NB4 (cell line): Measurements from ENCODE around the gene MYO19.
A peak's percentile ranks its signal among the peaks of the same experiment; 100 is the strongest.

Experiments used
- DNase-seq: peaks from one replicate; pipeline ENCODE4 v3.0.0; 2010; ENCODE audit warnings: low read depth
- H3K4me3 ChIP-seq: one replicate; pipeline ENCODE4 v1.5.1; 2011; ENCODE audit warnings: mild to moderate bottlenecking, low read depth, low read length, moderate library complexity
- CTCF ChIP-seq: IDR thresholded peaks from one replicate; pipeline ENCODE4 v1.5.1; 2012; ENCODE audit warnings: low read depth, low read length
- MYC ChIP-seq: IDR thresholded peaks from 2 replicates; pipeline ENCODE4 v1.6.1; 2011; ENCODE audit warnings: low read depth, low read length
- POLR2A ChIP-seq: IDR thresholded peaks from 2 replicates; pipeline ENCODE4 v1.6.1; 2011; ENCODE audit warnings: mild to moderate bottlenecking; ENCODE audit not compliant: insufficient read length; ENCODE audit errors: extremely low read depth
- TF ChIP-seq, protein P1 (sequence below): IDR thresholded peaks from 2 replicates; pipeline ENCODE4 v1.6.1; 2011; ENCODE audit warnings: low read depth, low read length

The MYO19 gene

DNA sequence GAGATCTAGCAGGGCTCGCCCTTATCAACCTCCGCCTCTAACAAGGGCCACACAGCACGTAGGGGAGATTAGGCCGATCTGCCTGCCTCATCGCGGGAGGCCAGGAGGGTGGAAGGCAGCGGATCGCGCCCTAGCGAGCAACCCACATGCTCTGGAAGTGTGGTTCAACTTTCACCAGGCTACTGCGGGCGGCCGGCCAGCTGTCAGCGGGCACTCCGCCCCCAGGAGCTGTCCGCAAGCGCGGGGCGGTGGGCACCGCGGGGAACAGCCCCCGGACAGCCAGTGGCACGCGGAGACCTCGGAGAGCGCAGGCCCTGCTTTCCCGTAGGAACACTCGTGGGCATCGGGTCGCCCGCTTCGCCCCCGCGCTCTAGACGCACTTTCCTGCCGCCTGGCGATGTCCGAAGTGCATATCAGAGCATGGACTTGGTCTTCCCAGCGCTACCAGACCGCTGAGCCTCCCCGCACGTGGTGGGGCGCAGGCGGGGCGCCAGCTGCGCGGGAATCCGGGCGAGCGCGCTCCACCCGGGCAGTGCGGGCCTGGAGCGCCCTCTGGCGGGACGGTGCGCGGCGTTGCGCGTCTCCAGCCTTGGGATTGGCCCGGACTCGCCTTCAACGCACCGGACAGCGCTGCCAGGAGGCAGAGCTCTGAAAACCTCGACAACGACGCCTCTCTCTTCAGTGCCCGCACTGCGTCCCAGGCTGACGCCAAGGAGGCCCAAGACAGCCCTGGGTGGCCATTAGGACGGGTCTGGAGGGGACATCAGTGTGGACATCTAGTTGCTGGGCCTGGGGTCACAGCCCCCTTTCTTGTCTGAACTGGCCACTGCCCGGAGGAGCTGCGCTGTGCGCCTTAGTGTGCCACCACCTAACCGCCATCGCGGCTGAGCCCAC lies 51.8 kb downstream of the MYO19 start:
- no peak overlapping the region for H3K4me3 ChIP-seq
- DNase-seq, result peak; percentile 84
- TF ChIP-seq MYC (no peak; the same call in 1 of the 2 replicates), CTCF (peak; percentile 73), POLR2A (no peak)
- TF ChIP-seq, protein P1, sequence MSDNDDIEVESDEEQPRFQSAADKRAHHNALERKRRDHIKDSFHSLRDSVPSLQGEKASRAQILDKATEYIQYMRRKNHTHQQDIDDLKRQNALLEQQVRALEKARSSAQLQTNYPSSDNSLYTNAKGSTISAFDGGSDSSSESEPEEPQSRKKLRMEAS, result peak; percentile 88

GRCh38 chr17:36481829-36482228 lies 52.8 kb downstream of the MYO19 start:
- no peak overlapping the region for H3K4me3 ChIP-seq
- no peak for DNase-seq
- TF ChIP-seq MYC (no peak), POLR2A (no peak), CTCF (no peak)
- TF ChIP-seq, protein P1, result no peak

GRCh38 chr17:36475346-36475970 lies 59.2 kb downstream of the MYO19 start:
- TF ChIP-seq CTCF (no peak), MYC (no peak), POLR2A (no peak)
- TF ChIP-seq, protein P1, result no peak
- DNase-seq, result no peak
- no peak overlapping the region for H3K4me3 ChIP-seq

DNA sequence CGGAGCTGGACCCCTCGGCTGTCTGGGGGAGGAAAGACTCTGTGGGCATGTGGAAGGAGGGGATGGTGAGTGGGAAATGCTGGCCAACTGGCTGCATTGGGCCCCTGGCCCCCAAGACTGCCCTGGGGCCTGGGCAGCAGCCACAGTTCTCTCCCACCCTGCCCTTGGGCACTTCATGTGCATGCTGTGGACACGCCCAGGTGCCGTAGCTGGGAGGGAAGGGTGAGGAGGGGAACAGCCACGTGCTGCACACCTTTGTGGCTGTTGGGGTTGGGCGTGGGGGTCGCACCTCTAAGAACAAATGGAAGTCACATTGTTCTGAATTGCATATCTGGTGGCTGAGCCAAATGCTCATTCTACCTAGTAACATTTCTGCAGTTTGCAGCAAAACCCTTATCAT lies 60.1 kb downstream of the MYO19 start:
- TF ChIP-seq CTCF (no peak), MYC (no peak), POLR2A (no peak)
- TF ChIP-seq, protein P1, result no peak
- no peak overlapping the region for H3K4me3 ChIP-seq
- DNase-seq, result no peak

DNA sequence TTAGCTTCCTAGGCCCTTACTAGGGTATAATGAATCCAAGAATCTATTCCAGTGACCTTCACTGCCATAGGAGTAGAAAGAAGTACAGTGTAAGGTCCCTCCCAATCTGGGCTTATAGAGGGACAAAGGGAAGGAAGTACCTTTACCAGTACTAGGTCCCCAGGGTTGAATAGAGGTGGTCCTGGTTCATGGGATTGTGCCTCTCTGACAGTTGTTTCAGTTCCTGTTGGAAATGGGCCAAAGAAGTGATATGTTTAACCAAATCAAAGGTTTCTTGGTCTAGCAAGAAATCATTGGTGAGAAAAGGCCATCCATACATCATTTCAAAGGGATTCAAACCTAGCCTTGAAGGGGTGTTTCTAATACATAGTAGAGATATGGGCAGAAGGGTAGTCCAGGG lies 64.2 kb downstream of the MYO19 start:
- no peak overlapping the region for H3K4me3 ChIP-seq
- DNase-seq, result no peak
- no peak for TF ChIP-seq CTCF
- no peak for TF ChIP-seq POLR2A
- TF ChIP-seq MYC, result no peak
- TF ChIP-seq, protein P1, result no peak
